Astrocyte (in vitro differentiated cells and primary cell): Measurements from ENCODE around the gene C19orf47.

Source experiments
- CTCF ChIP-seq: IDR thresholded peaks from 2 replicates; pipeline ENCODE4 v1.5.1; 2011; ENCODE audit warnings: low read depth, mild to moderate bottlenecking, inconsistent platforms, low read length, moderate library complexity; ENCODE audit not compliant: insufficient read depth
- EZH2 ChIP-seq: IDR thresholded peaks from 2 replicates; pipeline ENCODE4 v1.6.1; 2012; ENCODE audit warnings: mild to moderate bottlenecking, low read length, inconsistent platforms; ENCODE audit not compliant: insufficient read depth

DNA sequence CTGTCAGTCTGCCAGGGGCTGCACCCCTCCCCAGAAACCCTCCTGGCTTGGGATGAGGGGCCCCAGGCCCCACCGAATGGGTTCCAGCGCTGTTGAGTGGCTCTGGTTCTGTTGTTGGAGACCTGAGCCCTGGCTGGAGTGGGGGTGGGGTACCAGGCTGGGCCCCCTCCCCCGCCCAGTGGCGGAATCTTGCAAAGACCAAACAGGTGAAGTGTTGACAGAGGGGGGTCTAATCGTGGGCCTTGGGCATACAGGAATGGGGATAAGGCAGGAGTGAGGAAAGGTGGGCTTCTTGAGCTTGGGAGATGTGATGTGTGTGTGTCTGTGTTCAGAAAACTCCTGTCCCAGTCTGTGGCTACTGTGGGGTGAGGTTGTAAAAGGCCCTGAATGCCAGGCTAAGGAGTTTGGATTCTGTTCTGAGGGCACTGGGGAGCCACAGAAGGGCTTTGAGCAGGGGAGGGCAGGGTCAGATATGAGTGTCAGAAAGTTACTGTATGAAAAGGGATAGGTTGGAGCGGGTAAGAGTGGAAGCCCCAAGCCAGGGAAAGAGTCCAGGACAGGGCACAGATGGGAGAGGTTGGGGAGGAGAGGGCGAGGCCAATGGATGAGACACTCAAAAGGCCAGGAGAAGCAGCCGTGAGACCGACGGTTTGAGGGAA lies 42.0 kb upstream of the C19orf47 start, which contains the start of gene HIPK4:
- TF ChIP-seq CTCF (no peak), EZH2 (no peak)
